Umbilical cord (tissue), 2 donors: Measurements from ENCODE around the gene NRCAM. TPM values are rescaled to one million over a fixed set of nuclear protein-coding genes. Genes with fewer than 3 reads are reported as not detected.

Experiments
- DNase-seq: peaks from one replicate; pipeline ENCODE4 v3.0.0-alpha.2; 2015; ENCODE audit warnings: low spot score
- total RNA-seq: library from RNA; depleted of rRNA; stranded (reverse); fragments of >200 nt; gene quantifications from one replicate; pipeline ENCODE4 v1.2.3, GENCODE V29; 2014; ENCODE audit warnings: low replicate concordance; ENCODE audit not compliant: insufficient read depth

Gene NRCAM
- total RNA-seq, 1 donor from 2014 or later = 8.9 TPM

DNA sequence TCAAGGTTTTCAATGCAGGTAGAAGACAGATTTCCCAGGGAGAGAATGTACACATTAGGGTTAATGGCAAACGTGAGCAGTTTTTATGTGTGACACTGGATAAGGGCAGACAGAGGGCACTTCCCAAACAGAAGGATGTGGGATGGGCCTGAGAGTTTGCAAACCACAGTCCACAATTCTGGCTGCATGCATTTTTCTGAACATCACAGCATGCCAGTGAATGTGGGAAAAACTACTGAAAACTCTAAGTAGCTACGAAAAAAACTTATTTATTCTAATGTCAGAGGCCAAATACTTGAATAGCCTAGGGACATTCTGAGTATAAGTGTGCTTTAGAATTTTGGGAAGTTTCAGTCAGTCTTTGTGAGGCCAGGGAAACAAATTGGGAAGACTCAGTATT, 145.9 kb downstream of the NRCAM start:
- DNase-seq = no peak

DNA sequence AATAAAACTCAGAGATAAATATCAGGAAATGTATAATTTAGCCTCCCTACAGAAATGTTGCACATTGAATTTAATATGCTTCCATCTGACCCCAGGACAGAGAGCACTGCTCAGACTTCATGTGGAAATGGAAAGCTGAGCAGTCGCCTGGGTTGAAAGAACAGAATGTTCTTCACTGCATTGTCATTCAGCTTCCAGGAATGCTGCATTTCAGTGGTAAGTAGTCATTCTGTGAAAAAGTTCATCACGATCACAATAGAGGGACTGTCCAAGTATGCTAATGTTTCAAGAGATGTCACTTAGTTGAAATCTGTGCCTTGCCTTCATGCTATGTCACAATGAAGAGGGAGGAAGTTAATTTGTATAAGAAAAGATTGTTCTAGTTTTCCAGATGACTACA, 147.3 kb downstream of the NRCAM start:
- DNase-seq = no peak

DNA sequence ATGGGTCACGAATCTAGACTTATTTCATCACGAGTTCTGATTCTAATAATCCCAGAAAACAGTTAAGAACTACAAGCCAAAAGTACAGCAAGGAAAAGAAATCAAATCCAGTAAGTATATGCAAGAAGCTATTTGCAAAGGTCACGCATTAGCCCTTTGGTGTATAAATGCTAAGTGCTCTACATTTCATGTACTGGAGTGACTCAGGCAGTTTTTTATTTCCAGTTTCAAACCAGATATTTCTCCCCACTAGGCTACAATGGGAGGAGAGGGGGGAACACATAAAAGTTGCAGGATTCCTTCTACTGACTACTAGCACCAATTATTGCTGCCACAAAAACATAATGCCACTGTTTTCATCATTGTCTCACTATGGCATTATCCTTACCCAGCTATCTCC, 148.0 kb downstream of the NRCAM start:
- no peak for DNase-seq

DNA sequence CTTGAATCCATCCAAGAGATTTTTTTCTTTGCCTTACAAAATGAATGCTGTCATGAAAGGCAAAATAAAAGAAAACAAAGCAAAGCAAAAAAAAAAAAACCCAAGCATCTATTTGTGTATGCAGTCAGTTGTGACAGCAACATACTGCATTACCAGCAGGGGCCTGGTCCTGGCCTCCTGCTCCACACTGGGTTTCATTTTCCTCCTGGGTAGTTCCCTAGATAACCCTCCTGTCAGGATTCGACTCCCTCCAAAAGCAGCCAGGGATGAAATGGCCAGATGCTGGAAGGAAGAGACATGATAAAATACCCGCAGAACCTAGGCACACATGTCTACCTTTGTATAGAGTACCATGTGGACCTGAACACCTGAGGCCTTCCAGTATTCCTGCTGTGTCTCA, 148.6 kb downstream of the NRCAM start:
- DNase-seq = no peak

DNA sequence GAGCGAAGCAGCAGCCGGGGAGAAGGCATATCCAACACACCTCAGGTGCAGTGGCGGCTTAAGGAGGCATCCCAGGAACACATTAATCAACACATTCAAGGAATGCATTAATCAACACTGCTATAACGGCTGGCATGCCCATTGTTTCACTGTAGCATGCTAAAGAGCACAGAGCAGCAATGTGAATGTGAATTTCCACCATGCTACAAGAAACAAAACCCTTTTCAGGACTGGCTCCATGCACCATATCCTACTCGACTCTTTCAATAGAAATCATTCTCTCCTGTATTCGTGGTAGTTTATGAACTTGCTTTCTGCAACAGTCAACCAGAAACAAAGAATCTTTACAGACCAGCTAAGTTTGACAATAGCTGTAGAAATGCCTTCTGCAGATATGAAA, 149.0 kb downstream of the NRCAM start:
- DNase-seq = no peak

DNA sequence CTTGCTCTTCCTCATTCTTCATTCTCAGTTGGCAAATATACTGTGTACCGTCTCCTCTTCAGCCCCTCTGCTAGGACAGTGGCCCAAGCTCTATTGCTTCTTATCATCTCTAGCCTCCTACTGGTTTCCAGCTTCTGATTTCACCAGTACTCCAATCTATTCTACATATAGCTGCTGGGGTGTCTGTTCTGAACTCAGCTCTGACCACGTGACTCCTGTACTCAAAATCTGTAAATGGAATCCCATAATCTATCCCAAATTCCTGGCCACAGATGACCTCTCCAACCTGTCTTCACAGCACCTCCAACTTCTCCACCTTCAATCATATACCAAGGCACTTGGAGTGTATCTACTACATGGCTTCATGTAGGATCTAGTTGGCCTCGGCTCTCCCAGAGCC, 152.9 kb downstream of the NRCAM start:
- DNase-seq = no peak

DNA sequence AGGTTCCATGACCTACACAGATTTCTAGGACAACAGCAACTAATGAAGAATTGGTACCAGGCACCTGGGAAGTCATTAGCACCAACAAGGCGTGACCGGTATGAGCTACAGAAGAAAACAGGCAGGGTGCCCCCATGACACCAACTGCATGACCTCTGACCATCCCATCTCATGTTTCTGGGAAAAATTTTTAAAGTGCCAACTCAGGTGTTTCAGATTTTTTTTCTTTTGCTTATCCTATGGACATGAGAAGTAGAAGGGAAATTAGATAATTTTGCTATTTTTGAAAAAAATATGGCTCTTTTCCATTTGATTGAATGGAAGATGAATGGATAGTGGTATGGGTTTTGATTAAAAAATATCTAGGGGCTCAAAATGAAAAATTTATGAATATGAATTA, 154.8 kb downstream of the NRCAM start:
- DNase-seq = no peak

DNA sequence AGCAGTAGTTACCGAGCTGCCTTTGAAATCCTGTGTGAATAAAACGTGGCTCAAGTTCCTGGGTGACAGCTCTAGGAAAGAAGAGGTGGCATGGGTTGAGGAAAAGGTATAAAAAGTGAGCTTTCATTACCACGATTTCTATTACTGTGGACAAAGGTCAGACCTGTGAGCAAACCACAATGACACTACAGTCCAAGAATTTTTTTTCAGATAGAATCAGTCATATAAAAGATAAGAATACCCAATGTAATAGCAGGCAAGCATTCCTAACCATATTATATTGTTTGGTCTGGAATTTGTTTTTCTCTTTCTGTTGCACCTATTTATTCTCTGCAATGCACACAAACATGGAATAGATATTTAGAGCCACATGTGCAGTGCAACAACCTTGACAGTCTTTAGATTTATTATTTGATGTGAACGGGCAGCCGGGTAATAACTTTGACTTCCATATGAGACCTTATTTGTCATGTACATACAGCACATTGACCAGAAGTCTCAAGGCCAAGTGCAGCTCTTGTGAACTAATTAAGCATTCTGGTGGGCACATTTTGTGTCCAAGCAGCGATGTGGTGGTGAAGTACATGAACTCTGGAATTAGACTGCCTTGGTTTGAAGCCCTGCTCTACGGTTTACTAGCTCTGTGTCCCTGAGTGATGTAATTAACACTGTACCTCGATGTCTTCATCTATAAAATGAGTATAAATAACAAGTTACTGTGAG, 156.8 kb downstream of the NRCAM start:
- DNase-seq = no peak

DNA sequence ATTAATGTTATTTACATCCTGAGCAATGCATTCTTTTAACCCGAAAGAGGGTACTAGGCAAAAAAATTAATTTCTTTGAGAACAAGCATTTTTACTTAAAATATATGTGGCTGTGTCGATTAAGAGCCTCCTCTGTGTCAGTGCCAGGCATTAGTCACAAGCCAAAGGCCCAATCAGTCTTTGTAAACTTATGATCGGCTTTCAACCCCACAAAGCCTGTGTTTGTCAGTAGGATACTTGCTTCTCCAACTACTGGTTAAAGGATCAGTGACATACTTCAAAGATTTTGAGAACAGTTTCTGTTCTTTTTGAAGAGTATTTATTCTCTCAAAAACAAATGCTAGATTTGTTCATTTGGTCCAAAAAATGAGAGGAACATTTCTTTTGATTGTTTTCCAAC, 159.3 kb downstream of the NRCAM start:
- DNase-seq = no peak

DNA sequence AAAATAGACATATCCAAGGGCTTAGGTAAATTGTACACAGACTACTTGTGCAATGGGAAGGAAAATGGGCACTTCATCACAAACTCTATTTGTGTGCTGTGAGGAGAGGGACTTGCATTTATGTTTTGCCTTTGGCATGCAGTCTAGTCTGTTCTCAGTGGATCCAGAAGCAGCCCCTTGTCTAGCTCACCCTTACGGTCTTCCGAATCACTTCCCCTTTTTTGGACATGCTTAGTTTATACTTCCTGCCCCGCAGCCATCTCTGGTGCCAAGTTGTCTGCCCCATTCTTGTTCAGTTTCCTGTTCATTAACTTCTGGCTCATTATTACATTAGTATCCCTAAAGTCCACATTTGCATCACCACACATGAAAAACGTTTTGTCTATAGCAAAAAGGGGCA, 161.6 kb downstream of the NRCAM start:
- no peak for DNase-seq

DNA sequence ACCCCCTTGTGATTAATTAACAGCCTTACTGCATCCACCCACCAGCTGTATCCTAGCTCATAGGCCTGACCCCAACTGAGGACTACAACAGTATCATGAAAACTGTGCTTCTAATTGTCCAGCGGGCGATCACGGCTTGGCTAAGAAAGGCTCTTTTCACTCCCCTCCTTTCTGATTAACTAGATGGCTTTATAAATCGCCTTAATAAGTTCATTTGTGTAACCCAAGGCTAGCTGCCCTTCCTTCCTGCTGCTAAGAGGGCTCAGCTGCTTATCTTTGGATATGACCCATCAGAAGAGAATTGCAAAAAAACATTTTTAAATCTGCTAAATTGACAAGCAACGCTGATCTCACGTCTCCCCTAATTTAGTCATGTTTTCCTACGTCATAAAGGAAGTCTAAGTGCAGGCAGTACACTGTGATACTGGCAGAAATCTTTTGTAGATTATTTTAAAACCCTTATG, 163.1 kb downstream of the NRCAM start:
- DNase-seq = no peak

DNA sequence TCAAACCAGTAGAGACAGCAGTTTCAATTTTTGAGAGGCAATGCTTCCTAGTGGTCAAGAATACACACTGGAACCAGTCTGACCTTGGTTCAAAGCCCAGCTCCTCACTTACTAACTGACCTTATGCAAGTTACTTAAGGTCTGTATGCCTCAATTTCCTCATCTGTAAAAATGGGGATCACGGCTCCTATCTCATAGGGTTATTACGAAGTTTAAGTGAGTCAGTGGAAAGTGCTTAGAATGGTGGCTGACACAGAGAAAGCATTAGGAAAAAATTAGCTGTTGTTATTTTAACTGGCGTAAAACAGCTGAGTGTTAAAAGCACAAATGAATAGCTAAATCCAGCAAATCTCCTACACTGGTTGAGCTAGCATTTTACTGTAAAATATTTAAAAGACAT, 163.7 kb downstream of the NRCAM start:
- DNase-seq = no peak

DNA sequence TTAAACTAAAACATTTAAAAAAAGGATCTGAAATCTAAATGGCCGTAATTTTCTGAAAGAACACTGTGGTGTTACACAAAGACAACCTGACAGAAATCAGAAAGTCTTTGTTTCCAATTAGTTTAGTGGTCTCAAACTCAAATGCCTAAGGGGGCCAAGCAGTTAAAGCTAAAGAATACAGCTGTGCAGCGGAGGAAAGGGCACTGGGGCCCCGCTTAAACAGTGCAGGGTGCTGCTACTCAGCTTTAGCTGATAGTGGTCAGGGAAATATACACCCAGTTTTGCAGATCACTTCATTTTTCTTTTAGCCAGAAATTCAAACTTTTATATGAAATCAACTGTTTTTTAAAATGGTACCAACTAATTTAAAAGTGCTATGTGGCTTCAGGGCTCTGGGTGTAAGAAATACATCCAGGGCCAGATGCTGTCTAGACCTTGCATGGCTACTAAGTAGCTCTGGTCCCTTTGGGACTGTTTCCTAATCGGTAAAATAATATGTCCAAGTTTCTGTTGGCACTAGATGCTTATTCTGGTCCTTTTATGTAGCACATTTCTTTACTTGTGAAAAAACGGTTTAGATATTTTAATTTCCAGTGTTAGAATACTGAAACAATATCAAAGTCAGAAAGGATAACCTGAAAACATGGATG, 164.3 kb downstream of the NRCAM start:
- DNase-seq = no peak

DNA sequence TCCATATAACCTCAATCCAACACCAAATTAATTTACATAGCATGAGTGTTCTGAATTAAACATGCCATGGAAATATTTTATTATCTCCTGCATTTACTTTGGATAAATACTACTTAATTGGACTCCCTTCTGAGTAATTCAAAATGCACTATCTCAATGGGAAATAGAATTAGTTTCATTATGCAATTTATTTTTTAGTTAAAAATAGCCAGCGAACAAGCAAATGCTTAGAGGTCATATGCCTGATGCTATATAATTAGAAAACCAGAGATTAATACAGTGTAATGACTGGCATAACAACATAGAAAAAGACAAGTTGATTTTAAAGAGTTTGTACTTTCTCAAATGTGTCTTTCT, 165.1 kb downstream of the NRCAM start:
- no peak for DNase-seq

DNA sequence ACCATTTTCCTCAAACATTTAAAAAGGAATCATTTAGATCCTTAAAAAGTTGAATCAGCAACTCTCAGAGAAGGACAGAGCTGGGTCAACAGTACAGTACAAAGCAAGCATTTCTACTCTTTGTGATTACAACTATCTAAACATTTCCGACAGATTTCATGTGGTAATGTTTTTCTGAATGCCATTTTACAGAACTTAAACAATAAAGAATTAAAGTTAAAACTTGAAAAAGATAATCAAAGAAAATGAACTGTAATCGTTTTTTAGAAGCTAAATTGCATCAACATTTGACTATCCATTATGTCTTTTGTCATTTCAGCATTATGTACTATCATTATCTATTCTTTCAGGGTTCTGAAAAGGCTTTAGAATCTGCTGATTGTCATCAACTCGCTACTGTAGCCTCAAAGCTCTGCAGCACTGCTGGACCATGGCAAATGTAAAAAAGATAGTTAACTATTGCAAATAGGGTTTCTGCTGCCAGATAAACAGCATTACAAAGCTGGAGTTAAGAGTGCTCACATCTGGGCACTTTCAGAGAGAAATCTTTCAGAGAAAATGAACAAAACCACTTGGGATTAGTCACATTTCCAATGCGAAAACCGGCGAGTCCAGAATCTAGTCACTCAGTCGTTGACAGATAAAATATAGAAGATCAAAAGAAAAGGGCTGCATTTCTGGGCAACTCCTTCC, 165.6 kb downstream of the NRCAM start:
- no peak for DNase-seq

DNA sequence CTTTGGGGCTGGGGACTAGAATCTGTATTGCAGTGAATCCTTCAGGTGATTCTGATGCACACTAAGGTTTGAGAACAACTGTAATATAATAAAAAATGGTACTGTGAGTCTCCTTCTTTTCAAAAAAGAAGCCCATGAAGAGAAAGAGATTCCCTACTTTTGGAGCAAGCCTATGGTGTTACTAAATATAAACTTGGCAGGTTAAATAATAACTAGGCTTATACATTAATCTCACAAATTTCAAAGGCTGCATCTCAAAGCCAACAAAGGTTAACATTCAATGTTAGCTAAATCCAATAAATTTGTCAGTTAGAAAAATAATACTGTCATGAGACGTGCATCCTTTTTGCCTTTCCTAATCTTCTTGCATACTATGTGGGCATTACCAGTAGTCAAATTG, 166.4 kb downstream of the NRCAM start:
- no peak for DNase-seq

DNA sequence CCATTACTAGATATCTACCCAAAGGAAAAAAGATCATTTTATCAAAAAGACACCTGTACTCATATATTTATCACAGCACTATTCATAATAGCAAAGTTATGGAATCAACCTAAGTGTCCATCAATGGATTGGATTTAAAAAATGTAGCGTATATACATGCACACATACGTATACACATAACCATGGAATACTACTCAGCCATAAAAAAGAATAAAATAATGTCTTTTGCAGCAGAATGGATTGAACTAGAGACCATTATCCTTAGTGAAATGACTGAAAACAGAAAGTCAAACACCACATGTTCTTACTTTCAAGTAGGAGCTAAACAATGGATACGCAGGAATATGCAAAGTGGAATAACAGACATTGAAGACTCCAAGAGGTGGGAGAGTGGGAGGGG, 168.4 kb downstream of the NRCAM start:
- DNase-seq = no peak

DNA sequence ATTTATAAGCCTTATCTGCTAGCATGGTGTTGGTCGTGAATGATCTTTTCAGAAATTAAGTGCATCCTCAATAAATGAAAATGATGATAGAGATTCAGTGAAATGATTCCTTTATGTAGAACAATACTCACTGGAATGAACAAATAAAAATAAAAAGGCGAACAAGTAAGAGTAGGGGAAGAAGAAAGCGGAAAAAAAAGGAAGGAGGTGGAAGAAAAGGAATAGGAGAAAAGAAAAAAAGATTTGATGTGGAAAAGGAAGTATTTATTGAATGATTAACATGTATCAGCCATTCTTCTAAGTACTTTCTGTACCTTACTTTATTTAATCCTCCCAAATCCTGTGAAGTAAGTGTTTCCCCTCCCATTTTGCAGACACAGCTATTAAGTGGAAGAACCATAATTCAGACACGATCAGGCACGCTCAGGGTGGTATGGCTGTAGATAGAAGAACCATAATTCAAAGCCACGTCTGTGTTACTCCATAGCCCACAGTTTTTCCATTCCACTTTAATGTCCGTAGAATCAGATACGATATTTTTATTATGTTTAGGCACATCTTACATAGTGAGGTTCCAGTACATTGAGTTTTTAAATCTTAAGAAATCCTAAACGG, 169.8 kb downstream of the NRCAM start:
- no peak for DNase-seq

DNA sequence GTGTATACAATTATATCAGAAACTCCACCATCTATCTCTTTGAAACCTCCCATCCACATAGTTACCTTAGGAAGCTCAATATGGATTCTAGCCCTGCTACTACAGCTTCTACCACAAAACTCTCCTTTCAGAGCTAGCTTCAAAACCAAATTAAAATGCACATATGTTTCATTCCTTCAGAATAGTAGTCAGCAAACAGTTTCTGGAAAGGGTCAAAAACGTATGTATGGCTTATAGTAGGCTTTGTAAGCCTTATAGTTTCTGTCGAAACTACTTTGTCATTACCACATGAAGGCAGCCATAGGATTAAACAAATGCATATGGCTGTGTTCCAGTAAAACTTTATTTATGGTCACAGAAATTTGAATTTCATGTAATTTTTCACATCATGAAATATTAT, 170.5 kb downstream of the NRCAM start:
- no peak for DNase-seq

DNA sequence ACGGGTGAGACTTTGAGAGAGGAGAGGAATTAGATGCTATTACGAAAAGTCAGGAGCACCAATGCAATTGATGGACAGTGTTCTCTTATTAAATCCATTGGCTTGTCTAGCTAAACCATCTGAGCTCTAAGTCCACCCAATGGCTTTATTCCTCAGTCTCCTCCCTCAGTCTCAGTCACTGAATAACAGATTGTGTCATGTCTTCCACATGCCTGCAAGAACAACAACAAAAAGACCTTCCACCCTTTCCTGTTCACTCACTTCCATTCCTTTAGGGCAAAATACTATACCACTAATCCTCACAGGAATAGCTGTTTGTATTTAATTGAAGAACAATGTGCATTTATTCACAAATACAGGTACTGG, 171.2 kb downstream of the NRCAM start:
- no peak for DNase-seq

DNA sequence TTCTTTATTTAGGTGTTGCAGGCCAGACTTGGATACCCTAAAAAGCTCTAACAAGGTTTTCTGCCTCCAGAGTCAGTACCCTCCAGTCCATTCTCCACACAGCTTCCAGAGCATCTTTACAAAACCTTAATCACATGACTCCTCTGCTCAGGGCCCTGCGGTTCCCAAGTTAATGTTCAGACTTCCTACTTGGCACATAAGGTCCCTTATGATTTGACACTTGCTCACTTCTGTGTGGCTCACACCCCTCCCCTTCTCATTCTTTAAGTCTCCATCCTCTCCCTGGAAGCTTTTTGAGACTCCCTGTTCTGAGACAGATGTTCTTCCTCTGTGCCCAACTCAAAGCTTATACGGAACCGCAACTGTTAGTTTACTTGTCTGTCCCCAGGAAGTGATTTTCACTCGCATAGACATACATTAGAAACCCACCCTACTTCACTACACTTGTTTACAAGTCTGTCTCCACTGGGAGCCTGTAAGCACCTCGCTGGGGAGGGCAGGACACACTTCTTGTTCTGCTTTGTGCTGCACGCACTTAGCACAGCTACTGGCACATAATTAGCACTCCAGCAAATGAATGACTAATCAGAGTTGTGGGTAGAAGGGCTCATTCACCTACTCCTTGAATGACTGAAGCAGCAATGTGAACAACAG, 171.8 kb downstream of the NRCAM start:
- no peak for DNase-seq

DNA sequence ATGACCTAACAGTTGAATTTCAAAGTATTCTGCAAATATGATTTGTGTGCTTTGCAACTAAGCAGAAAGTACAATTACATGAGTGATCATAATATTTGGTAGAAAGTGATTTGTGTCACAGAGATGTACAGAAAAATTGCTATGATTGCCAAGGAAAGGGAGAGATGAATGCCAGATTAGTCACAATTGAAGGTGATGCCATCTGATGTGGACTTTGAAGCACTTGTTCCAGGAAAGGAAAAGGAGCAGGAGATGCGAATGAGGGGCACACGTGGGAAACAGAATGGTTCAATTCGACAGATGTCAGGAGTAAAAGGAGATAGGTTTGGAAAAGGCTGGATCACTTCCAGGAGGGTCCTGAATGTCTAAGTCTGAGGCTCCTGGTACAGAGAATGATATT, 173.0 kb downstream of the NRCAM start:
- no peak for DNase-seq
